HCT116 (cell line): ENCODE data around the gene SDF4.

Experiments
- CEBPB ChIP-seq: IDR thresholded peaks from 2 replicates; pipeline ENCODE4 v1.6.1; 2012; ENCODE audit warnings: low read depth
- CTCF ChIP-seq, 3 experiments: fragments of 200-600 bp in 1 of 3; sonication (generic) in 1 of 3; IDR thresholded peaks in 2 of 3; conservative IDR thresholded peaks in 1 of 3; 2 replicates each; pipeline ENCODE4 v1.5.1; 2012 to 2017; ENCODE audit warnings: low read depth in 2 of 3, low read length in 2 of 3, antibody characterized with exemption in 1 of 3, borderline replicate concordance in 1 of 3, control low read depth in 1 of 3, mild to moderate bottlenecking in 1 of 3, mixed read lengths in 1 of 3, mixed run types in 1 of 3, moderate library complexity in 1 of 3; ENCODE audit not compliant: insufficient read depth in 1 of 3
- EZH2 ChIP-seq: fragments of 200-600 bp; sonication (generic); IDR thresholded peaks from 2 replicates; pipeline ENCODE4 v1.6.1; 2017; ENCODE audit warnings: antibody characterized with exemption, mixed run types
- EZH2phosphoT487 ChIP-seq: fragments of 200-600 bp; IDR thresholded peaks from 2 replicates; pipeline ENCODE4 v1.6.1; 2018; ENCODE audit warnings: antibody characterized with exemption, borderline replicate concordance
- POLR2A ChIP-seq: IDR thresholded peaks from 2 replicates; pipeline ENCODE4 v1.7.0; 2011; ENCODE audit warnings: borderline replicate concordance; ENCODE audit not compliant: insufficient read depth, insufficient read length; ENCODE audit errors: extremely low read depth
- RAD21 ChIP-seq: IDR thresholded peaks from 2 replicates; pipeline ENCODE4 v1.6.1; 2012; ENCODE audit warnings: low read depth, mild to moderate bottlenecking
- YY1 ChIP-seq: IDR thresholded peaks from 2 replicates; pipeline ENCODE4 v1.6.1; 2011; ENCODE audit warnings: low read length, low read depth, moderate library complexity, mild to moderate bottlenecking; ENCODE audit not compliant: insufficient replicate concordance; ENCODE audit errors: extremely low read depth

GRCh38 chr1:1280782-1281481, 49.1 kb upstream of the SDF4 start:
- TF ChIP-seq RAD21 (no peak), CTCF (IDR thresholded peaks at IDR 0.05 in 2 of 3, conservative IDR thresholded peaks at IDR 0.05 in 1 of 3; ENCODE audit: borderline replicate concordance in 1 of 3, insufficient read depth in 1 of 3, low read depth in 2 of 3, low read length in 2 of 3) (no peak), YY1 (no peak), EZH2phosphoT487 (no peak), POLR2A (no peak), CEBPB (no peak), EZH2 (no peak)
